ENCODE data around the gene GCNT2. TPM values are rescaled to one million over a fixed set of nuclear protein-coding genes. Genes with fewer than 3 reads are reported as not detected.

GCNT2 gene
- total and polyA plus RNA-seq, 2 of the 8 experiments (the other 6 are each of a cell fraction or from before 2014, with no cell fraction given): 19.3 to 52.5 TPM

DNA sequence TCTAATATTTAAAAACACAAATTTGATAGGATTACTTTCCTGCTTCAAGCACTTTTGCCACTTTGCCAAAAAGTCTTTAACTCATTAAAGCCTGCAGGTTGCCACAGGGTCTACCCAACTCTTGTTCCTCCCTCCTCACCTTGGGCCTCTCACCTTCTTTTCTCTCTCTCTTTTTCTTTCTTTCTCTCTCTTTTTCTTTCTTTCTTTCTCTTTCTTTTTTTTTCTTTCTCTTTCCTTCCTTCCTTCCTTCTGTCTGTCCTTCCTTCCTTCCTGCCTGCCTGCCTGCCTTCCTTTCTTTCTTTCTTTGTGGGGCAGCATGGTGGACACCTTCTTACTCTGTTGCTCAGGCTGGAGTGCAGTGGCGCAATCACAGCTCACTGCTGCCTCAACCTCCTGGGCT is 123.1 kb downstream of the GCNT2 start:
- Histone ChIP-seq H2AFZ (ENCODE audit: low read length) (no peak overlapping the region), H3K18ac (ENCODE audit: extremely low read depth, low read length) (no peak overlapping the region), H4K8ac (ENCODE audit: extremely low read depth, insufficient read depth, low read length) (no peak overlapping the region), H3K27me3 (replicated peaks in 1 of 4; ENCODE audit: control insufficient read depth in 3 of 4, extremely low read depth in 1 of 4, insufficient read depth in 3 of 4, low read length in 3 of 4) (no peaks in the 10 kb centered on the region; a peak in 1 of 7 replicates), H2BK12ac (ENCODE audit: low read depth, low read length) (no peak overlapping the region), H3K9ac (replicated peaks in 1 of 4; ENCODE audit: extremely low read depth in 1 of 4, low read depth in 3 of 4, low read length in 3 of 4) (no peak overlapping the region), H4K5ac (ENCODE audit: insufficient read length, low read depth, low read length) (no peak overlapping the region), H3K23ac (ENCODE audit: insufficient read length) (no peak overlapping the region), H2BK5ac (ENCODE audit: low read depth, low read length) (no peak overlapping the region), H4K20me1 (replicated peaks in 1 of 2; ENCODE audit: control insufficient read depth in 1 of 2, insufficient read depth in 2 of 2, low read length in 2 of 2) (no peaks in the 10 kb centered on the region), H3K14ac (ENCODE audit: insufficient read length) (no peak overlapping the region), H3K79me2 (ENCODE audit: control insufficient read depth in 1 of 2, insufficient read depth in 2 of 2, low read length in 2 of 2) (no peaks in the 10 kb centered on the region), H2AK5ac (ENCODE audit: low read depth, low read length) (no peak overlapping the region), H3K4me1 (replicated peaks in 1 of 4; ENCODE audit: control insufficient read depth in 3 of 4, insufficient read depth in 4 of 4, low read length in 3 of 4) (no peaks in the 10 kb centered on the region), H3K79me1 (ENCODE audit: low read depth, low read length) (no peaks in the 10 kb centered on the region), H3K27ac (ENCODE audit: low read depth, low read length) (no peak overlapping the region), H3K23me2 (ENCODE audit: low read depth, low read length) (no peaks in the 10 kb centered on the region), H2BK20ac (ENCODE audit: low read length) (no peak overlapping the region), H3K4ac (replicated peaks; ENCODE audit: insufficient read length, low read depth, low read length) (no peak overlapping the region), H3K56ac (replicated peaks; ENCODE audit: insufficient read length, low read depth, low read length) (no peak overlapping the region), H2BK15ac (ENCODE audit: low read length) (no peak overlapping the region), H2BK120ac (replicated peaks; ENCODE audit: low read depth, low read length) (no peak overlapping the region), H3K4me3 (ENCODE audit: extremely low read depth in 1 of 4, insufficient read depth in 2 of 4, low read depth in 3 of 4, low read length in 4 of 4) (no peak overlapping the region), H4K91ac (replicated peaks; ENCODE audit: insufficient read length, low read length) (no peak overlapping the region), H3K36me3 (ENCODE audit: control insufficient read depth in 2 of 4, insufficient read depth in 4 of 4, low read length in 3 of 4) (no peaks in the 10 kb centered on the region), H3K4me2 (ENCODE audit: insufficient read depth in 1 of 2, low read depth in 2 of 2, low read length in 2 of 2) (no peak overlapping the region), H3K9me3 (ENCODE audit: insufficient read depth in 2 of 2, low read depth in 1 of 2, low read length in 1 of 2) (no peaks in the 10 kb centered on the region)
- DNase-seq (ENCODE audit: low read depth in 1 of 2, low spot score in 2 of 2) (no peak), FAIRE-seq (no peak)
- POLR2A ChIA-PET (ENCODE audit: partially characterized antibody): interaction anchor here (1.2 kb wide), 1 partner anchor 87 kb away, joined by 3 read pairs; no protein-coding TSS in a partner anchor
- WGBS, 2 experiments (ENCODE audit: extremely low coverage in 1 of 2, insufficient coverage in 1 of 2, insufficient read length in 1 of 2, insufficient replicate concordance in 2 of 2, low coverage in 1 of 2, low lambda C conversion rate in 2 of 2, missing lambda C conversion rate in 1 of 2): 100% methylated on average over 1 of the region's 1 CpG; no CpG with 5 or more reads in 1 of the 2 experiments
- CTCF ChIA-PET (ENCODE audit: partially characterized antibody): interaction anchor here (1.0 kb wide), 1 partner anchor 15 kb away, joined by 3 read pairs; no protein-coding TSS in a partner anchor
- TF ChIP-seq CHD1 (IDR thresholded peaks at IDR 0.05; ENCODE audit: low read depth, low read length) (no peak), EGR1 (IDR thresholded peaks at IDR 0.05; ENCODE audit: borderline replicate concordance, low read depth, low read length) (no peak), BRCA1 (IDR thresholded peaks at IDR 0.05; ENCODE audit: low read depth, low read length) (no peak), SIX5 (IDR thresholded peaks at IDR 0.05; ENCODE audit: low read depth, low read length) (no peak), POLR2A (IDR thresholded peaks at IDR 0.05; ENCODE audit: control extremely low read depth in 1 of 2, low read depth in 2 of 2, low read length in 2 of 2) (no peak), ZNF274 (IDR thresholded peaks at IDR 0.05; ENCODE audit: borderline replicate concordance, extremely low read depth, low read length) (no peak), BACH1 (IDR thresholded peaks at IDR 0.05; ENCODE audit: low read length) (no peak), JUN (IDR thresholded peaks at IDR 0.05; ENCODE audit: low read depth, low read length) (no peak), MAFK (IDR thresholded peaks at IDR 0.05; ENCODE audit: low read depth, low read length) (no peak), CREB1 (IDR thresholded peaks at IDR 0.05) (no peak), NANOG (IDR thresholded peaks at IDR 0.05; ENCODE audit: insufficient read depth, low read depth, low read length, poor library complexity, severe bottlenecking) (no peak), PHF8 (conservative IDR thresholded peaks at IDR 0.05; ENCODE audit: low read depth, low read length) (no peak), CEBPB (IDR thresholded peaks at IDR 0.05; ENCODE audit: low read depth, low read length) (no peak), TBP (IDR thresholded peaks at IDR 0.05; ENCODE audit: low read depth, low read length) (no peak)
- TF ChIP-seq, protein P1, sequence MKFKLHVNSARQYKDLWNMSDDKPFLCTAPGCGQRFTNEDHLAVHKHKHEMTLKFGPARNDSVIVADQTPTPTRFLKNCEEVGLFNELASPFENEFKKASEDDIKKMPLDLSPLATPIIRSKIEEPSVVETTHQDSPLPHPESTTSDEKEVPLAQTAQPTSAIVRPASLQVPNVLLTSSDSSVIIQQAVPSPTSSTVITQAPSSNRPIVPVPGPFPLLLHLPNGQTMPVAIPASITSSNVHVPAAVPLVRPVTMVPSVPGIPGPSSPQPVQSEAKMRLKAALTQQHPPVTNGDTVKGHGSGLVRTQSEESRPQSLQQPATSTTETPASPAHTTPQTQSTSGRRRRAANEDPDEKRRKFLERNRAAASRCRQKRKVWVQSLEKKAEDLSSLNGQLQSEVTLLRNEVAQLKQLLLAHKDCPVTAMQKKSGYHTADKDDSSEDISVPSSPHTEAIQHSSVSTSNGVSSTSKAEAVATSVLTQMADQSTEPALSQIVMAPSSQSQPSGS (IDR thresholded peaks at IDR 0.05; ENCODE audit: low read length): no peak
